Stimulated activated CD8-positive, alpha-beta memory T cell treated with anti-CD3 and anti-CD28 coated beads, Interleukin-15, amount 100 ng/mL, for 1 hour (primary cell): ENCODE results near the gene MTOR.

Experiments
- DNase-seq: peaks from one replicate; pipeline ENCODE4 v3.0.0-alpha.2; 2020; ENCODE audit warnings: low read depth

Gene MTOR

DNA sequence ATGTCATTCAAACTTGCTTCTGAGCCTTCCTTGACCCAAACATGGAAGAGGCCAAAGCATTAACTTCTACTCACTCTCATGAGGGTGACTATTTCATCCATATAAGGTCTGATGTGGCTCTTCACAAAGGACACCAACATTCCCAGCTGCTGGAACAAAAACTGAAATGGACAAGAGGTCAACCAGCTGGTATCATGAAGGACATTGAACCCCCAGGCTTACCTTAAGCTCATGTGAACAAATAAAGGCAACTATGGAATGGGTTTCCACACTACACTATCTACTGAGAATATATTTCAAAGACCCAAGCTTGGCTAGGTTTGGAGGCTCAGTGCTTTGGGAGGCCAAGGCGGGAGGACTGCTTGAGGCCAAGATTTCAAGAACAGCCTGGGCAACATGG is 46.3 kb downstream of the MTOR start:
- DNase-seq = no peak

- DNase-seq = no peak
These were observed 46.9 kb downstream of the MTOR start for GRCh38 chr1:11215381-11216005.

DNA sequence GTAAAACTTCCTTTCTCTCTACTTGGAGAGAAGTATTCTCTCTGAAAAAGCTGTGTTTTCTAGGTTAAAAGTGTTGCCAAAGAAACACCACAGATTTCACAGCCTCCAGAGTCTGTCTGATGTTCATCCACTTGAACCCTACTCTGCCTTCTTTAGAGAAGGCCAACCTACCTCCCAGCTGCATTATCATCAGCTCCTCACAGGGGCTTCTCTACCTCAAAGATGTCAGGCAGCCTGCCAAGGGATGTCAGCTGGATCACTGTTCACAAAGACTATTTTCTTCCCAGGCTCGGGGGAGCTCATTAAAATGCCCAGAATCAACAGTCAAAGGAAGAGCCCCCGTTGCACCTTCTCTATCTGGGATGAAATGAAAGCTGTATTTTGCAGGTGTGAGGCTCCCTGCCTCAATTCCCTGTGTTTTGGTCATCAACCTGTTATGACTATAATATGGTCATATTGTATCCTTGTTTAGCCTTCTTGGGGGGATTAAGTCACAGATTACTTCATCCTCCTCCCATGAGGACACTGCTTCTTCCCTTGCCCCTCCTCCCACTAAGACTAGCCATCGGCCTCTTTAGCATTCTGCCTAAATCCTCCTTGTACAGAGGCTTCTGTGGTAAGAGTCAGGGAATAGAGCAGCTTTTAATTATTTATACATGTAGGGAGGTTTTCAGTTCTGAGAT is 47.5 kb downstream of the MTOR start:
- DNase-seq = no peak

DNA sequence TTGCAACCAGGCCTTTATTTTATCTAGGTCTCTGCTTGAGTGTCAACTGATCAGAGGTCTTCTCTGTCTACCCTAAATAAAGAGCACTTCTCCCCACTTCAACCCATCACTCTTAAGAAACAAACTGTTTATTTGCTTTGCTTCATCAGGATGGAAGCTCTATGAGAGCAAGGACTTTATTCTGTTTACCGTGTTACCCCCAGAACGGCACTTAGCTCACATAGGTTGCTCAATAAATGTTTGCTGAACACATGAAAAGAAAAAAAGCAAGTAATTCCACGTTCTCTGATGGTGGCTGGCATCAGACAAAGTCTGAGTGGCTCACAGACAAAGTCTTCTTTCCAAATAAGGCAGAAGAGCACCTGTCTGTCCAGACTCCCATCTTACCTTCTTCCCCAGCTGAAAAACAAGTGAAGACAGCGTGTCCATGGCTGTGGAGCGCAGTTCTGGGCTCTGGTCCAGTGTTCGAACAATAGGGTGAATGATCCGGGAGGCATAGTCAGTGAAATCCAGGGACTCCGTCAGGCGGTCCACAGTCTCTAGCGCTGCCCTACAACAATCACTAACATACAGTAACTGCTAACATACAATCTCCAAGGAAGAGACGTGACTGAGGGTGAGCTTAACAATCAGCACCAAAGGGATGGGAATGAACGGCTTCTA is 50.3 kb downstream of the MTOR start:
- DNase-seq = no peak

DNA sequence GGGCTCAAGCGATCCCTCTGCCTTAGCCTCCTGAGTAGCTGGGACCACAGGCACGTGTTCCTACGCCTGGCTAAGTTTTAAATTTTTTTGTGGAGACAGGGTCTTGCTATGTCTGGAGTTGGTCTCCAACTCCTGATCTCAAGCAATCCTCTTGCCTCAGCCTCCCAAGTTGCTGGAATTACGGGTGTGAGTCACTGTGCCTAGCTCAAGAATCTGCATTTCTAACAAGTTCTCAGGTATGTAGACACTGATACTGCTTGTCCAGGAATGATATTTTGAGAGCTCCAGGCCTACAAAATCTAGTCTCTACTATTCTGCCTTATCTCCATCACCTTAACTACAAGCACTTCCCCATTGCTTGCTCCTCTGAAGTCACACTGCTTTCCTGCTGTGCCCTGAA is 50.9 kb downstream of the MTOR start:
- DNase-seq = no peak

GRCh38 chr1:11207898-11208611 is 54.3 kb downstream of the MTOR start:
- DNase-seq = no peak

DNA sequence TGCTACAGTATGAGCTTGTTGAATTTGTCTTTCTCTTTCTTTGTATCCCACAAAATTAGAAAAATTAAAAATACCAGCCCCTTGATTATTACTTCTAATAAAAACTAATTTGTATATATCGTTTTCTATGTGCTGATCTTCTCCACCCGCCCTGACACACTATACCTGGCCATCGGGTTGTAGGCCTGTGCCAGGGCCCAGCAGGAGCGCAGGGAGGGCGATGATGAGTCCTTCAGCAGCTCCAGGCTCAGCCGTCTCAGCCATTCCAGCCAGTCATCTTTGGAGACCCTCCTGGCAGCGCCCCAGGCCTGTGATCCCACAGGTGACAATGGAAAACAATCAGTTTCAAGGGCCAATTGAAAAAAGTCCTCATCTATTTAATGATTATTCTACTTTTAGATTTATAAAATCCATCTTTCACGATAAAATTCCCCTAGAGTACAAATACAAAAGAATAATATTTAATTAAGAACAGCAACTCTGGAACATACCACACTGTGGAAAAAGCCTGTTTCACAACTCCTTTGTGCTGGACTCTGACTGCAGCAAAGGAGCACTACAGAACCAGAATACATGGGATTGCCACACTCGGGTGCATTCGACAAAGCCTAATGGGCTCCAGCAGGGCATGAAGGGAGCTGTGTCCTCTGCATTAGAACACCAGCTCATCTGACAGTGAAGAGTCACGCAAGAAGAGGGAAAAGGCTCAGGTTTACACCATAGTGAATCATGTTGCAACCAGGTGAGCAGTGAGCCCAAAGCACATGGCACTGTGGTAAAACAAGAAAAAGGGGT is 57.8 kb downstream of the MTOR start:
- DNase-seq = no peak

GRCh38 chr1:11198851-11199594 is 63.3 kb downstream of the MTOR start:
- DNase-seq = no peak

GRCh38 chr1:11198257-11198656 is 64.1 kb downstream of the MTOR start:
- no peak for DNase-seq

DNA sequence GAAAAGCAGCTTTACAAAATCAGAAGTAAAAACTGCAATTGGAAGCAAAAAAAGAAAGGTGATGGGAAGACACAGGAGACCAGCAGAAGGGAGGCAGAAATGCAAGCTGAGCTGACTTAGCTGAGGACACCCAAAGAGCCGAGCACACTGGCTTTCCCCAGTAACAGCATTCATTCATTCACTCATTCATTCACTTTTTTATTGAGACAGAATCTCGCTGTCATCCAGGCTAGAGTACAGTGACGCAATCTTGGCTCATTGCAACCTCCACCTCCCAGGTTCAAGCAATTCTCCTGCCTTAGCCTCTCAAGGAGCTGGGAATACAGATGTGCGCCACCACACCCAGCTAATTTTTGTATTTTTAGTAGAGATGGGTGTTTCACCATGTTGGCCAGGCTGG is 65.0 kb downstream of the MTOR start:
- DNase-seq = no peak

DNA sequence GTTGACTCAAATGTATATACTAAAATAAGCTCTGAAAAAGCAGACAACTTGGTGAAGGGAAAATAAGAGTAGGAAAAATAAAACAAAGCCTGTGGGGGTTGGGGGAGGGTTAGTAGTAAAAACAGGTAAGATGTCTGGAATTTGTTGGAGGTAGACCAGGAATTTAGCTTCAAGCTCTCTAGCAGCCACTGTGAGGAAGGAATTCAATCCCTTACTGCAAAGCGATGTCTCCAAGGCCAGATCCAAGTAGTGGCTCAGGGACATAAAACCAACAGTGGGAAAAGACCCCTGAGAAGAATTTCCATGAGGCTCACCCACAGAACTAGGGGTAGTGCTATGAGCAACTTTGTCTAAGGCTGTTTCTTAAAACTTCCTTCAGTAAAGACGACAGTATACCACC is 65.4 kb downstream of the MTOR start:
- DNase-seq = no peak

- no peak for DNase-seq
These were observed 67.8 kb downstream of the MTOR start for GRCh38 chr1:11194407-11195176.

- no peak for DNase-seq
These were observed 69.0 kb downstream of the MTOR start for GRCh38 chr1:11193376-11193775.

GRCh38 chr1:11188858-11189451 is 73.4 kb downstream of the MTOR start, which contains the start of gene ANGPTL7:
ANGPTL7 (plus strand) TSS chr1:11189355; CDS start chr1:11189580, 225 bp downstream.
- no peak for DNase-seq

DNA sequence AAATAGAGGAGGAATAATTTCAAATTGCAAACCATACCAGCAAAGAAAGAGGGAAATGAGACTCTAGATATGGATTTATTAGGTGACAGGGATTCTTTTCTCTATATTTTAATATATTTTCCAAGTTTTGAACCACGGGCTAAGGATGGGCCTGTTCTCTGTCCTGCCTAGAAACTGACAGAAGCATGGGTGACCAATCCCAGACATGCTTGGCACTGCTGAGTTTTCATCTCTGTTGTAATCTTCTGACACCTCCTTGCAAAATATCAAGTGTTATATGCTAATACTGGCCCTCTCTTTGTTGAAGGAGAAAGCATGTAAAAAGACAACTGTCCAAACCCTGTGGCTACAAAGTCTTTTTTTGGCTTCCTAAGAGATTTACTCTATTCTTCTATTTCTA is 74.0 kb downstream of the MTOR start:
- DNase-seq = no peak

GRCh38 chr1:11187931-11188330 is 74.4 kb downstream of the MTOR start:
- DNase-seq = no peak

DNA sequence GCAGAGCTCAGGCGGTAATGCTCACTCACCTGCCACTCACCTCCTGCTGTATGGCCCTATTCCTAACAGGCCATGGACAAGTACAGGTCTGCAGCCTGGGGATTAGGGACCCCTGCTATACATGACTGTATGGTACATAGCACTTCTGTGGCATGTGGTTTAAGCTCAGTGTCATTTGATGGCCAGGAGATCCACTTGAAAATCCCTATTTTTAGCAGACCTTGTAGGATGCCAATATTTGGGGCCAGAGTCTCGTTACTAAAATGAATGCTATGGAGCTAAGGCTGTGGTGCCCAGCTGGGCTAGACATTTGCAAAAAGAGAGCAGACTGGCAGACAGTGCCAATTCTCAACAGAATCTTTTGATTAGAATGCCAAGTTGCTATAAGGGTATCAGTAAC is 74.9 kb downstream of the MTOR start:
- no peak for DNase-seq

GRCh38 chr1:11187000-11187399 is 75.4 kb downstream of the MTOR start:
- DNase-seq = no peak

DNA sequence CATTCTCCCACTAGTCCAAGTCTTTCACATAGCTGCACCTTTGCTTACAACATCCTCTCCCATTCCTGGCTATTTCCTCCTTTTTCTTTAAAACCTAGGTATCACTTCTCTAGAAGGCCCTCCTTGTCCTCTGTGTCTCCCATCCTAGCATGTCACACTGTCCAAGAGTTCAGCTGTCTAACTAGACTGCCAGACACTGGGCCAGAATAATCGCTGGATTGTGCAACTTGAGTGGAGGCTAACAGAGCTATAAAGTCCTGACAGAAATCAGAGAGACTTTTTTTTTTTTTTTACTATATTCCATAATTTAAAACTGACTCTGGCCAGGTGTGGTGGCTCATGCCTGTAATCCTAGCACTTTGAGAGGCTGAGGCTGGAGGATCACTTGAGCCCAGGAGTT is 77.4 kb downstream of the MTOR start:
- no peak for DNase-seq

GRCh38 chr1:11182884-11183283 is 79.5 kb downstream of the MTOR start:
- DNase-seq = no peak
